ENCODE data around the gene LIN54. TPM values are rescaled to one million over a fixed set of nuclear protein-coding genes. Genes with fewer than 3 reads are reported as not detected.

LIN54 gene
- total and polyA plus RNA-seq, 9 of the 15 experiments (the other 6 are each of a cell fraction or from before 2014, with no cell fraction given), result 2.2 to 22.5 (median 15.8) TPM

DNA sequence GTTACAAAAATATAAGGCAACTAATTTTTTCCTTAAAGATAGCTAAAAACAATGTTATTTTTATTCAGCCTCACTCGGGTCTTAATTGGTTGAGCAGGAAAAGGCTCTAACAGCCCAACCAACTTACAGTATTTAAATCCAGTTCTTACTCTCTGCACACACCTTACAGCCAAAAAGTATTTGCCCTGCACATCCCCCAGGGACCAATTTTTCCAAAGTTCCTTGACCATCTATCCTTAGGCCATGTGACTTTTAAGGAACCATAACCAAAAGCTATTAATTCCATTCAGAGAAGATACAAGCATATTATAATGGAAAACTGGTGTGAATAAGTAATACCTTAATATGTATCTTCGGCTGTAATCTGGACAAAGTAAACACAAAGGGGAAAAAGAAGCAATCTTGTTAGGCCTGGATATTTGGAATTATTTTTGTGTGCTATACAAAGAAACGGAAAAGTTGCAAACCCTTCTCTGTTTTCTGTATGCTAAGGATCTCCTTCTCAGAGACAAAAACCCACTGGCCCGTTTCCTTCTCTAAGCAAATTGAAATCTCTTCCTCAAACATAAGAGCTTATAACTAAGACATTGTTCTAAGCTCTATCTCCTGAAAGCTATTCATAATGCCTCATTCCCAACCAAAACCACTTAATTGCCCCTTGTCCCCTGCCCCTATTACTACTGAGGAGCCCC, 111.1 kb downstream of the LIN54 start (continued):
- TF ChIP-seq GATAD2B (IDR thresholded peaks at IDR 0.05; ENCODE audit: borderline replicate concordance), result 0 out of 2 replicates have a peak, but pooled peaks have one; percentile 4
- no peak for TF ChIP-seq HDAC1 (IDR thresholded peaks at IDR 0.05)
- TF ChIP-seq ERF (CRISPR knock-in tag; IDR thresholded peaks at IDR 0.05), result no peak
- TF ChIP-seq, protein P1, sequence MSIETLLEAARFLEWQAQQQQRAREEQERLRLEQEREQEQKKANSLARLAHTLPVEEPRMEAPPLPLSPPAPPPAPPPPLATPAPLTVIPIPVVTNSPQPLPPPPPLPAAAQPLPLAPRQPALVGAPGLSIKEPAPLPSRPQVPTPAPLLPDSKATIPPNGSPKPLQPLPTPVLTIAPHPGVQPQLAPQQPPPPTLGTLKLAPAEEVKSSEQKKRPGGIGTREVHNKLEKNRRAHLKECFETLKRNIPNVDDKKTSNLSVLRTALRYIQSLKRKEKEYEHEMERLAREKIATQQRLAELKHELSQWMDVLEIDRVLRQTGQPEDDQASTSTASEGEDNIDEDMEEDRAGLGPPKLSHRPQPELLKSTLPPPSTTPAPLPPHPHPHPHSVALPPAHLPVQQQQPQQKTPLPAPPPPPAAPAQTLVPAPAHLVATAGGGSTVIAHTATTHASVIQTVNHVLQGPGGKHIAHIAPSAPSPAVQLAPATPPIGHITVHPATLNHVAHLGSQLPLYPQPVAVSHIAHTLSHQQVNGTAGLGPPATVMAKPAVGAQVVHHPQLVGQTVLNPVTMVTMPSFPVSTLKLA (conservative IDR thresholded peaks at IDR 0.05), result 0 out of 4 replicates have a peak, but pooled peaks of 1 of the 2 experiments have one; percentile 19

- Histone ChIP-seq H3K4me2 (ENCODE audit: insufficient read depth, low read length) (peak overlapping the region; percentile 100), H3K9ac (ENCODE audit: insufficient read depth in 1 of 2, low read depth in 2 of 2, low read length in 2 of 2) (peak overlapping the region in 1 of 2 experiments; percentile 99; a peak in 3 of 4 replicates), H3K79me2 (ENCODE audit: control insufficient read depth, insufficient read depth, low read length) (peaks cover 85% of the 10 kb centered on the region), H3K9me1 (ENCODE audit: control insufficient read depth, insufficient read depth, low read length) (no peaks in the 10 kb centered on the region), H3K4me1 (replicated peaks in 1 of 2; ENCODE audit: control insufficient read depth in 2 of 2, insufficient read depth in 2 of 2, low read length in 2 of 2) (peaks cover 5 to 7% of the 10 kb centered on the region in 2 experiments), H2AFZ (ENCODE audit: low read depth, low read length) (no peak overlapping the region), H3K27ac (ENCODE audit: extremely low read depth, low read depth, low read length) (peak overlapping the region; percentile 100), H3K36me3 (ENCODE audit: control insufficient read depth, insufficient read depth, low read length) (peaks cover 55% of the 10 kb centered on the region), H3K27me3 (ENCODE audit: control insufficient read depth in 2 of 2, insufficient read depth in 2 of 2, low read length in 2 of 2) (no peaks in the 10 kb centered on the region), H4K20me1 (replicated peaks; ENCODE audit: control insufficient read depth, insufficient read depth, low read length) (peaks cover 7% of the 10 kb centered on the region; the same call in 1 of the 2 replicates), H3K9me3 (replicated peaks; ENCODE audit: control insufficient read depth, insufficient read depth, low read depth, low read length) (no peaks in the 10 kb centered on the region), H3K4me3 (peak overlapping the region; percentile 75)
- in situ Hi-C loops (cut with MboI) (no loop called here), intact Hi-C loops (cut with micrococcal nuclease) (no loop called here)
- FAIRE-seq (no peak), ATAC-seq (no peak), DNase-seq (ENCODE audit: extremely low read depth in 1 of 4, low spot score in 3 of 4) (peak in 1 of 4 experiments; percentile 42)
- POLR2A ChIA-PET, result interaction anchor here (0.9 to 3.1 kb wide), 6 partner anchors 8 to 137 kb away, joined by 3 to 39 read pairs (median 9); partner anchors contain the start of genes COPS4, LIN54 and SEC31A
- 0% methylated on average over 7 of the region's 7 CpGs for WGBS (ENCODE audit: insufficient coverage, low coverage, missing lambda C conversion rate)
- no TSS peak for BruUV-seq (replicated peaks)
- CTCF ChIA-PET (ENCODE audit: low intra/inter-chr PET ratio), result no interaction called here
- TF ChIP-seq FOXJ3 (CRISPR knock-in tag; IDR thresholded peaks at IDR 0.05), result no peak
- peak; percentile 71 for TF ChIP-seq SPI1 (IDR thresholded peaks at IDR 0.05; ENCODE audit: borderline replicate concordance, low read depth, low read length)
- TF ChIP-seq RHOXF2B (CRISPR knock-in tag; conservative IDR thresholded peaks at IDR 0.05), result no peak
- peak; percentile 85 for TF ChIP-seq JUND (IDR thresholded peaks at IDR 0.05; ENCODE audit: borderline replicate concordance, low read depth, low read length)
- TF ChIP-seq JUND (tag; IDR thresholded peaks at IDR 0.05; ENCODE audit: borderline replicate concordance, low read depth, low read length), result peak; percentile 90
- no peak for TF ChIP-seq PURB (CRISPR knock-in tag; IDR thresholded peaks at IDR 0.05; ENCODE audit: low read depth)
- TF ChIP-seq ZNF146 (CRISPR knock-in tag; IDR thresholded peaks at IDR 0.05; ENCODE audit: unreplicated experiment), result peak; percentile 44
- TF ChIP-seq LCOR (CRISPR knock-in tag; IDR thresholded peaks at IDR 0.05), result 0 out of 2 replicates have a peak, but pooled peaks have one; percentile 26
- TF ChIP-seq ARHGAP35 (IDR thresholded peaks at IDR 0.05; ENCODE audit: partially characterized antibody), result no peak
- peak; percentile 22; the same call in 1 of the 2 replicates for TF ChIP-seq KAT7 (CRISPR knock-in tag; IDR thresholded peaks at IDR 0.05; ENCODE audit: borderline replicate concordance)
- TF ChIP-seq C11orf30 (IDR thresholded peaks at IDR 0.05; ENCODE audit: low read depth), result peak; percentile 15; the same call in 1 of the 2 replicates
- peak; percentile 89 for TF ChIP-seq NFATC3 (IDR thresholded peaks at IDR 0.05)
- TF ChIP-seq ZKSCAN1 (IDR thresholded peaks at IDR 0.05; ENCODE audit: low read depth, low read length), result no peak
- no peak for TF ChIP-seq YBX1 (IDR thresholded peaks at IDR 0.05)
- TF ChIP-seq ARID1B (IDR thresholded peaks at IDR 0.05), result peak; percentile 51
- 0 out of 2 replicates have a peak, but pooled peaks have one; percentile 8 for TF ChIP-seq HDAC2 (IDR thresholded peaks at IDR 0.05)
These were observed 112.0 kb downstream of the LIN54 start for GRCh38 chr4:82898322-82899243.
